ENCODE measurements around the gene TRIP13.

TRIP13 gene

DNA sequence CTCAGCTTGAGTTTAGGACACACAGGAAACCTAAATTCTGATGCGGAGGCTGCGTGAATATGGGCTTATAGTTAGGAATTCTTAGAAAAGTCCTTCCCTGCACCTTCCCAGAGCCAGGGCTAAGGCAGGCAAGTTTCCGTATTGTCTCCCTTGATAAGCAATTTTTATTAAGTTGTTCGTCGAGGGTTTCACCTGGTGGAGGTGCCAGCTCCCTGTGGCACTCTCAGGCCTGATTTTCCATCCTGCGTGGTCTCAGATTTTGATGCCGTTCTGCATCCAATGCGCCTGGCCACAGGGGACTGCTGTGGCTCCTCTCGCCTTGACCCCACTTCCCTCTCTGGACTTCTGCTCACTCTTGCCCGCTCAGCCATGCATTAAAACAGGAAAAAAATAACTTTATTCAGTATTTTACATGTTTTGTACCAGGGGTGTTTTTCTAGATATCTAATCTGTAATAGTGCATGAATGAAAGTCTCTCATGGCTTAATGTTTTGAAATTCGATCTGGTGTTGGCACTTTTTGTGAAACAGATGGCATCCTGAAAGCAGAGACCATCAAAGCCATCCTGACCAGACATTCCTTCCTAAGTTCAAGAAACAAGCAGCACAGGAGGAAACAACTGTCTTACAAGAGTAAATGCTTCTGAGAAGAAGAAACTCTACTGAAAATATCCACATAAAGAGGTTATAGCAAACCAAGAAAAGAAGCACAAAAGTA is 50.7 kb downstream of the TRIP13 start:
- DNase-seq: no peak

DNA sequence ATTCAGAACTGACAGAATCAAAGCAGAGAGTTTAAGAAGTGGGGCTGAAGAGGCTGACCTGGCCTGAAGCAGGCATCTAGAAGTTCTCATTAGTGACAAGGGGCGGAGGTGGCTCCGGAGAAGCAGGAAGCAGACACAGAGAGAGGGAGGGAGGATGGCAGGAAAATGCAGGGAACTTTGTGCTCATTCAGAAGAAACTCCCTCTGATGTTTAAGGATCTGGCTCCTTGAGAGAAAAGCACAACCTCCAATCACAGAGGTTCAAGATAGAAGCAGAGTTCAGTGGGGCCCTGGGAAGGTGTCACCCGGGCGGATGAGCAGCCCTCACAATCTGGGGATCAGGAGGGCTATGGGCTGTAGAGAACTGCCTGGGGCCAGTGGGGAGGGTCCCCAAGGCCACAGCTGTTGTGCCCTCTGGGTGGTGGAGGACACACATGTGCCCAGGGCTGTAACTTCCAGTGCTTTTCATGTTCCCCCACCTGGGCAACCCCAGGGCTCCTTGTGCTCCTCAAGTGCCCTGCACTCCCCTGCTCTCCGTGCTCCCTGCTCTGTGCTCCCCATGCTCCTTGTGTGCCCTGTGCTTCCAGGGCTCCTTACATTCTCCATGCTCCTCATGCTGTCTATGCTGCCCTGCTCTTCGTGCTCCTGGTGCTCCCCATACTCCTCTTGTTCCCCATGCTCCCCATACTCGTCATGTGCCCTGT is 51.4 kb downstream of the TRIP13 start:
- no peak for DNase-seq

GRCh38 chr5:944621-944927 is 51.9 kb downstream of the TRIP13 start:
- no peak for DNase-seq

DNA sequence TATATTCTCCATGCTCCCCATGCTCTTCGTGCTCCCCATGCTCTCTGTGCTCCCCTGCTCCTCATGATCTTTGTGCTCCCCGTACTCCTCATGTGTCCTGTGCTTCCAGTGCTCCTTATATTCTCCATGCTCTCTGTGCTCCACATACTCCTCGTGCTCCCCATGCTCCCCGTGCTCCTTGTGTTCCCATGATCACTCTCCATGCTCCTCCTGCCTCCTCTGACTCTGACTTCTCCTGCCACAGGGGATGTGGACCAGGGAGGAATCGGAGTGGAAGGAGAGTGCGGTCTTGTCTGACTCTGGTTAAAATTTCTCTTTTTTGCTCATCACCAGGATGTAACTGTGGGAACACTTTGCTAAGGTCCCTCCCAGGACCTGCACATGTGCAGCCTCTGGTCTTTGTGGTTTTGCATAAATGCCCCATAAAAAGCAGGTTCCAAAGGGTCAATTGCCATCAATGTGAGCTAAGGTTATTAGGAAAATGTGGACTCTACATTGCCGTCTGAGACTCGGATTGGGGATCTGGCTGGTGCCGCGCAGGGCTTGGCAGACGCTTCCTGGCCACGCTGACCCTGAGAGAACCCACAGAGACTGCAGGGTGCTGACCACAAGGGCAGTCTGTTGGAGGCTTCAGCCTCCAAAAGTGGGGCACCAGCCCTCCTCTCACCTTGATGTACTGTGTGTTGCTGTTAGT is 52.5 kb downstream of the TRIP13 start:
- no peak for DNase-seq

DNA sequence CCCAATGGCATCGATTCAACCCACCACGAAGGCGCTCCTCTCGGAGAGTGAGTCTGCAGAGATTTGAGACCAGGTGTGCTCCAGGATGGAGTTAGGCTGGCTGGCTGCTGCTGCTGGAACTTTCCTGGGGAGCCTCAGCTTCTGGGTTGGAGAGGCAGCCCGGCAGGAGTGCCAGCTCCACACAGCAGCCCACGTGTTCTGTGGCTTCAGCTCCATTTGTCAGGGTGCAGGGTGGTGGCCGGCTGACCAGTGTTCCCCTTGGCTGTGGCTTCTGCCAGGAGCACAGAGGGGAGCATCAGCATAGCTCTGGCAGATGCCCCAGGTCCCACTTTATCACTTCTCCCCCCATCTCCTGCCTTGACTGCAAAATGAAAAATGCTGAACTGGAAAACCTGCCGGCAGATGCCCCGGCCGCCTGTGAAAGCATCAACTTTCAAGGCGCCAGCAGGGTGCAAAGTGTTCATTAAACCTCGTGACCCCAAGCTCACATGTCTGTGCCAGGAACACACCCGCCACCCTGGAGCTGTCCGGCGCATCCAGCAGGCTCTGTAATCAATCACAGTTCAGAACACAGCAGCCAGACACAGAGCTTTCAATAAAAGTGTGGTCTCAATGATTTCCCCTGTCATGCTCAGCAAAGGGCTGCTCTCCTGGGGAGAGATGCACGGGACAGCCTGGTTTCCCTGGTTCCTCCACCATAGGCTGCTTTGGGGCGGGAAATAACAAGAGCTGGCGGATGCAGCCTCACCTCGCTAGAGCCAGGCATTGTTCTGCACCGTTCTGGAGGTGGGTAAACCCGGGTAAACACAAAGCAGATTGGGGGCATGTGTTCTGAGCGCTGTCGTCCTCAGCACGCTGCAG is 53.2 kb downstream of the TRIP13 start:
- DNase-seq: no peak

GRCh38 chr5:946720-947625 is 54.3 kb downstream of the TRIP13 start:
- no peak for DNase-seq

GRCh38 chr5:947626-948471 is 55.2 kb downstream of the TRIP13 start:
- DNase-seq: no peak

GRCh38 chr5:948472-949274 is 56.0 kb downstream of the TRIP13 start:
- DNase-seq: no peak

- DNase-seq: no peak
Measured at GRCh38 chr5:949275-949543, 56.5 kb downstream of the TRIP13 start.

- no peak for DNase-seq
Measured at GRCh38 chr5:949815-950560, 57.3 kb downstream of the TRIP13 start.

DNA sequence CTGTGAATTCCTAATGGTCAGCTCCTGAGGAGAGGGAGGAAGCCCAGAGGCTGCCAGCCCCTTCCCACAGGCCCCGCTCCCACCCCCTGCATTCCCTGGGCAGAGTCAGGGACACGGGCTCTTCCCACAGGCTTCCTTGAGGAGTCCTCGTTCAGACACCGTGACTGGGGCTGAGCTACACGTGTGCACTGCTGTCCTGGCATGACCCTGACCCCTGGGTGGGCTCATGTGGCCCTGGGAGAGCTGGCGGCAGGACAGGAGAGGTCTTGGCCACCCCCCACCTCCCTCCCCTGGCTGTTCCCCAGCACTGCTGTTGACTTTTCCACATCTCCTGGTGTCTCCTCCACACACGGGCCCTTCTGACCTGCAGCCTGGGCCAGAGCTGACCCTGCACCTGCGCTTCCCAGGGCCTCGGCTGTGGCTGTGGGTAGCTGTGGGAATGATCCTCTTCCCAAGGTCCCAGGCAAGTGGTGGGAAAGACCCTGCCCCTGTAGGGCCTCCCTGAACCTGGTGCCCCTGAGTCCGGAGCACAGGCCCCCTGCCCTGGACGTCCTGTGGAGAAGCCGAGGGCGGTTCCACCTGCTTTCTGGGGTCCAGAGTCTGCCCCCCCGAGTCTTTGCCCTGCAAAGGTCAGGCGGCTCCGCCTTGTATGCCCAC is 59.4 kb downstream of the TRIP13 start:
- DNase-seq: no peak

GRCh38 chr5:952597-953271 is 60.0 kb downstream of the TRIP13 start:
- no peak for DNase-seq

DNA sequence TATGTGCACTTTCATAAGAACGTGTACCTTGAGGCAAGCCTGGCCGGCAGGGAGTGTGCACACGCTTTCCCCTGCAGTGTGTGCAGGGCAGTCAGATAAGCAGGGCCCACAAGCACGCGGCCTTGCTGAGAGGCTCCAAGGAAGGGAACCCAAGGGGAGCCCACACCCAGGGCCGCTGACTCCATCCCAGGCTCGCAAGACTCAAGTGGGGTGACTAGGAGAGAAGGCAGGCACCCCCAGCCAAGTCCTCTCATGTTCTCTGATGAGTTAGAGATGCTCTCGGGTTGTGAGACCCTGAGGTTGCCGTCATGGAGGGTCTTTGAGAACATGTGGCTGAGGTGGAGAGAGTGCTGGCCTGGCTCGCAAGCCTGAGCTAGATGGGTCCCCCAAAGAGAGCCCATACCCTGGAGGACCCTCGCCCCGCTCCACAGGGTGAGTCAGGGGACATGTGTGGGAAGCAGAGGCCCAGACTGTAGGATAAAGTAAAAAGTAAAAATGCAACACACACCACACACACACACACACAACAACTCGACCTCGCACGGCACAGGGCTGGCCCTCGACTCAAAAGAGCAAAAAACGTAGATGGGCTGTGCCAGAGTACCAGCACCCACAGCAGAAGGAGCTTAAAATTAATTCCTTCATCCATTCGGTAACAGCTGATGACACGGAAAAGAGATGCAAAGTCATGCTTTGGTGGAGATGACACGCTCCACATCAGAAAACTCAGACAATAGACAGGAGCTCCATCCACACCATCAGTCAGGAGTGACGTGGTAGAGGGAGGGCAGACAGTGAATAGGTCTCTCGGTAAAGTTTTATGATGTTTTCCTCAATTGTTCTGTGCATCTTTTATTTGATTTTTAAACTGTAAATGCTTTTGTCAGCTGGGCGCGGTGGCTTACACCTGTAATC is 61.1 kb downstream of the TRIP13 start:
- peak; percentile 10 for DNase-seq

DNA sequence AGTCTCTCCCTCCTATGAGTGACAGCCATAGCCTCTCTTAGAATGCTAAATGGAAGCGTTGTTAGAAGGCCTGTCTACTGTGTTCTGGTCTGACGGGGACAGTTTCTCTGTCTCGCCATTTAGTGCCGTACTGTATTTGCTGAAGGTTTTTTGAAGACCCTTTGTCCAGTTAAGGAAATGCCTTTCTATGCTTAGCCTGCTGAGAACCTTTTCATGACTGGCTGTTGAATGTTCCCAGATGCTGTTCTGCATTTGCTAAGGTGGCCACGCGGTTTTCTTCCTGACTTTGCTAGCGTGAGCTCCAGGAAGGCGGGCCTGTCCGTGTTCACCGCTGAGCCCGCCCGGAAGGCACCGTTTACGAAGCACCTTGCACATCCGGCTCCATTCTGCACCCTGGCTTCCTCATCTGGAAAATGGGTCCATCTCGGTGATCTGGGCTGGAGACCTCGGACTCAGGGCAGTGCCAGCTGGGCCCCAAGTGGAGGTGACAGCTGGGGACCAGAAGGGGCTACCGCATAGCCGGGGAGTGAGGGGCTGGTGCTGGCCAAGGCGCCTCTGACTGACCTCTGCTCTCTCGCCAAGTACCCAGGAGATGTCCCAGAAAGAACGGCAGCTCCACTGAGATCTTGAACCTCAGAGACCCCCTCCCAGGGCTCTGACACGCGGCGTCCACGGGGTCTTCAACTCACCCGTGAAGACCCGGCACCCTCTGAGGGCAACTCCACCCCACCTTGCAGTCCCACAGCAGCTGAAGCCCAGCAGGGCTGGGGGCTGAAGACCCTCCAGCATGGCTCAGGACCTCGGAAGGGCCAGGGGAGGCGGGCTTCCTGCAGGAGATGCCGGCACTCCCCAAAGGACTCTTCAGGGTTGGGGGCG is 63.4 kb downstream of the TRIP13 start:
- no peak for DNase-seq

GRCh38 chr5:956941-957747 is 64.5 kb downstream of the TRIP13 start:
- DNase-seq: no peak

All from NCI-H82 (cell line).